ENCODE measurements around the gene MRPS27. TPM values are rescaled to one million over a fixed set of nuclear protein-coding genes. Genes with fewer than 3 reads are reported as not detected.

MRPS27 gene
- total RNA-seq, 1 donor from 2014 or later = 37.0 TPM

GRCh38 chr5:72202331-72202825 lies 117.7 kb downstream of the MRPS27 start:
- no peak overlapping the region for H3K27ac Mint-ChIP-seq (ENCODE audit: unreplicated experiment)
- H3K4me1 Mint-ChIP-seq (ENCODE audit: low read depth, unreplicated experiment) = peaks cover 38% of the 10 kb centered on the region
- no peaks in the 10 kb centered on the region for H3K27me3 Mint-ChIP-seq (ENCODE audit: low read depth, unreplicated experiment)
- Histone ChIP-seq H4K20me1 (ENCODE audit: insufficient read depth, low read length) (peaks cover 64% of the 10 kb centered on the region), H3K27ac (ENCODE audit: low read depth, low read length) (peak overlapping the region; percentile 16), H3K9ac (ENCODE audit: low read length) (no peak overlapping the region), H3K4me2 (ENCODE audit: low read length) (no peak overlapping the region), H3K27me3 (ENCODE audit: insufficient read depth, low read length) (no peaks in the 10 kb centered on the region), H3K79me2 (ENCODE audit: insufficient read depth, low read length) (peaks cover 71% of the 10 kb centered on the region), H3K4me1 (ENCODE audit: insufficient read depth, low read length) (peaks cover 26% of the 10 kb centered on the region), H3K4me3 (ENCODE audit: insufficient read depth, low read depth, low read length) (no peak overlapping the region), H3K36me3 (ENCODE audit: insufficient read depth, low read length) (peaks cover 77% of the 10 kb centered on the region), H3K9me3 (ENCODE audit: insufficient read depth, low read depth, low read length) (no peaks in the 10 kb centered on the region), H2AFZ (ENCODE audit: low read depth, low read length) (no peak overlapping the region)
- H3K36me3 Mint-ChIP-seq (ENCODE audit: low read depth, unreplicated experiment) = peaks cover 68% of the 10 kb centered on the region
- TF ChIP-seq, protein P1, sequence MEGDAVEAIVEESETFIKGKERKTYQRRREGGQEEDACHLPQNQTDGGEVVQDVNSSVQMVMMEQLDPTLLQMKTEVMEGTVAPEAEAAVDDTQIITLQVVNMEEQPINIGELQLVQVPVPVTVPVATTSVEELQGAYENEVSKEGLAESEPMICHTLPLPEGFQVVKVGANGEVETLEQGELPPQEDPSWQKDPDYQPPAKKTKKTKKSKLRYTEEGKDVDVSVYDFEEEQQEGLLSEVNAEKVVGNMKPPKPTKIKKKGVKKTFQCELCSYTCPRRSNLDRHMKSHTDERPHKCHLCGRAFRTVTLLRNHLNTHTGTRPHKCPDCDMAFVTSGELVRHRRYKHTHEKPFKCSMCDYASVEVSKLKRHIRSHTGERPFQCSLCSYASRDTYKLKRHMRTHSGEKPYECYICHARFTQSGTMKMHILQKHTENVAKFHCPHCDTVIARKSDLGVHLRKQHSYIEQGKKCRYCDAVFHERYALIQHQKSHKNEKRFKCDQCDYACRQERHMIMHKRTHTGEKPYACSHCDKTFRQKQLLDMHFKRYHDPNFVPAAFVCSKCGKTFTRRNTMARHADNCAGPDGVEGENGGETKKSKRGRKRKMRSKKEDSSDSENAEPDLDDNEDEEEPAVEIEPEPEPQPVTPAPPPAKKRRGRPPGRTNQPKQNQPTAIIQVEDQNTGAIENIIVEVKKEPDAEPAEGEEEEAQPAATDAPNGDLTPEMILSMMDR (IDR thresholded peaks at IDR 0.05; ENCODE audit: insufficient read depth, low read depth, low read length) = no peak
- TF ChIP-seq EZH2 (IDR thresholded peaks at IDR 0.05; ENCODE audit: insufficient read depth, low read length) = no peak
- DNase-seq (ENCODE audit: low read depth) (no peak), FAIRE-seq (no peak)
- no peaks in the 10 kb centered on the region for H3K9me3 Mint-ChIP-seq (ENCODE audit: unreplicated experiment)
- H3K4me3 Mint-ChIP-seq (ENCODE audit: unreplicated experiment) = no peak overlapping the region

DNA sequence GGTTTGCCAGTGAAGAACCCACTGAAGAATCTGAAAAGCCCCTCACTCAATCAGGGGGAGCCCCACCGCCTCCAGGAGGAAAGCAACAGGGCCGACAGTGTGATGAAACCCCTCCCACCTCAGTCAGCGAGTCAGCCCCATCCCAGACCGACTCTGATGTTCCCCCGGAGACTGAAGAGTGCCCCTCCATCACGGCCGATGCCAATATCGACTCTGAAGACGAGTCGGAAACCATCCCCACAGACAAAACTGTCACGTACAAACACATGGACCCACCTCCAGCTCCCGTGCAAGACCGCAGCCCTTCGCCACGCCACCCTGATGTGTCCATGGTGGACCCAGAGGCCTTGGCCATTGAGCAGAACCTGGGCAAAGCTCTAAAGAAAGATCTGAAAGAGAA lies 120.4 kb downstream of the MRPS27 start:
- Histone ChIP-seq H3K4me2 (ENCODE audit: low read length) (no peak overlapping the region), H3K9ac (ENCODE audit: low read length) (no peak overlapping the region), H3K27ac (ENCODE audit: low read depth, low read length) (no peak overlapping the region), H3K4me3 (ENCODE audit: insufficient read depth, low read depth, low read length) (no peak overlapping the region), H3K9me3 (ENCODE audit: insufficient read depth, low read depth, low read length) (no peaks in the 10 kb centered on the region), H3K79me2 (ENCODE audit: insufficient read depth, low read length) (peaks cover 94% of the 10 kb centered on the region), H3K36me3 (ENCODE audit: insufficient read depth, low read length) (peaks cover 87% of the 10 kb centered on the region), H2AFZ (ENCODE audit: low read depth, low read length) (no peak overlapping the region), H3K27me3 (ENCODE audit: insufficient read depth, low read length) (no peaks in the 10 kb centered on the region), H4K20me1 (ENCODE audit: insufficient read depth, low read length) (peaks cover 91% of the 10 kb centered on the region), H3K4me1 (ENCODE audit: insufficient read depth, low read length) (peaks cover 12% of the 10 kb centered on the region)
- DNase-seq (ENCODE audit: low read depth) (no peak), FAIRE-seq (no peak)
- TF ChIP-seq, protein P1 (IDR thresholded peaks at IDR 0.05; ENCODE audit: insufficient read depth, low read depth, low read length) = no peak
- no peak for TF ChIP-seq EZH2 (IDR thresholded peaks at IDR 0.05; ENCODE audit: insufficient read depth, low read length)
- Mint-ChIP-seq H3K27me3 (ENCODE audit: low read depth, unreplicated experiment) (no peaks in the 10 kb centered on the region), H3K4me3 (ENCODE audit: unreplicated experiment) (no peak overlapping the region), H3K9me3 (ENCODE audit: unreplicated experiment) (no peaks in the 10 kb centered on the region), H3K36me3 (ENCODE audit: low read depth, unreplicated experiment) (peaks cover 79% of the 10 kb centered on the region), H3K4me1 (ENCODE audit: low read depth, unreplicated experiment) (peaks cover 17% of the 10 kb centered on the region), H3K27ac (ENCODE audit: unreplicated experiment) (peak overlapping the region; percentile 48)

DNA sequence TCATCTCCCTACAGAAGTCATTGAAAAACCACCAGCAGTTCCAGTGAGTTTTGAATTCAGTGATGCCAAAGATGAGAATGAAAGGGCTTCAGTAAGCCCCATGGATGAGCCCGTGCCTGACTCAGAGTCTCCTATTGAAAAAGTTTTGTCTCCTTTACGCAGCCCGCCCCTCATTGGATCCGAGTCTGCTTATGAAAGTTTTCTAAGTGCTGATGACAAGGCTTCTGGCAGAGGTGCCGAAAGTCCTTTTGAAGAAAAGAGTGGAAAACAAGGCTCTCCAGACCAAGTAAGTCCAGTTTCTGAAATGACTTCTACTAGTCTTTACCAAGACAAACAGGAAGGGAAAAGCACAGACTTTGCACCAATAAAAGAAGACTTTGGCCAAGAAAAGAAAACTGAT lies 122.6 kb downstream of the MRPS27 start:
- no peak overlapping the region for H3K27ac Mint-ChIP-seq (ENCODE audit: unreplicated experiment)
- TF ChIP-seq, protein P1 (IDR thresholded peaks at IDR 0.05; ENCODE audit: insufficient read depth, low read depth, low read length) = no peak
- TF ChIP-seq EZH2 (IDR thresholded peaks at IDR 0.05; ENCODE audit: insufficient read depth, low read length) = no peak
- H3K27me3 Mint-ChIP-seq (ENCODE audit: low read depth, unreplicated experiment) = no peaks in the 10 kb centered on the region
- DNase-seq (ENCODE audit: low read depth) (no peak), FAIRE-seq (no peak)
- no peak overlapping the region for H3K4me2 ChIP-seq (ENCODE audit: low read length)
- H3K9me3 ChIP-seq (ENCODE audit: insufficient read depth, low read depth, low read length) = no peaks in the 10 kb centered on the region
- H3K36me3 ChIP-seq (ENCODE audit: insufficient read depth, low read length) = peaks cover 93% of the 10 kb centered on the region
- no peak overlapping the region for H3K9ac ChIP-seq (ENCODE audit: low read length)
- peaks cover 95% of the 10 kb centered on the region for H3K79me2 ChIP-seq (ENCODE audit: insufficient read depth, low read length)
- peaks cover 3% of the 10 kb centered on the region for H3K4me1 ChIP-seq (ENCODE audit: insufficient read depth, low read length)
- H3K4me3 Mint-ChIP-seq (ENCODE audit: unreplicated experiment) = no peak overlapping the region
- no peak overlapping the region for H2AFZ ChIP-seq (ENCODE audit: low read depth, low read length)
- H4K20me1 ChIP-seq (ENCODE audit: insufficient read depth, low read length) = peaks cover 96% of the 10 kb centered on the region
- peaks cover 5% of the 10 kb centered on the region for H3K4me1 Mint-ChIP-seq (ENCODE audit: low read depth, unreplicated experiment)
- no peak overlapping the region for H3K27ac ChIP-seq (ENCODE audit: low read depth, low read length)
- H3K27me3 ChIP-seq (ENCODE audit: insufficient read depth, low read length) = no peaks in the 10 kb centered on the region
- no peak overlapping the region for H3K4me3 ChIP-seq (ENCODE audit: insufficient read depth, low read depth, low read length)
- H3K36me3 Mint-ChIP-seq (ENCODE audit: low read depth, unreplicated experiment) = peaks cover 73% of the 10 kb centered on the region
- no peaks in the 10 kb centered on the region for H3K9me3 Mint-ChIP-seq (ENCODE audit: unreplicated experiment)
